ENCODE data around the gene AGBL2. TPM values are rescaled to one million over a fixed set of nuclear protein-coding genes. Genes with fewer than 3 reads are reported as not detected.

Gene AGBL2
- total RNA-seq, 1 experiment from 2014 or later: 1.8 TPM

GRCh38 chr11:47620836-47621378, 94.3 kb downstream of the AGBL2 start:
- no peak overlapping the region for H2AFZ ChIP-seq (ENCODE audit: low read length)
- DNase-seq (no peak), ATAC-seq (no peak)
- H3F3A ChIP-seq (ENCODE audit: low read length, unreplicated experiment): no peaks in the 10 kb centered on the region
- H3K4me1 ChIP-seq (ENCODE audit: insufficient read depth, low read length): peaks cover 3% of the 10 kb centered on the region; the same call in 1 of the 2 replicates
- H3K9me3 ChIP-seq (ENCODE audit: low read length): no peaks in the 10 kb centered on the region
- BruUV-seq (replicated peaks): no TSS peak
- H3K36me3 ChIP-seq (ENCODE audit: low read depth, low read length): peaks cover 37% of the 10 kb centered on the region; the same call in 1 of the 2 replicates
- no peaks in the 10 kb centered on the region for H3K9me2 ChIP-seq (replicated peaks; ENCODE audit: low read length)
- H3K4me2 ChIP-seq (ENCODE audit: low read length): no peak overlapping the region
- no peak overlapping the region for H3K27ac ChIP-seq (ENCODE audit: low read length)
- TF ChIP-seq EZH2 (IDR thresholded peaks at IDR 0.05; ENCODE audit: low read length, unreplicated experiment) (no peak), CTCF (conservative IDR thresholded peaks at IDR 0.05; ENCODE audit: low read depth, low read length) (no peak), EZH2phosphoT487 (IDR thresholded peaks at IDR 0.05; ENCODE audit: borderline replicate concordance, low read length) (no peak)
- no peaks in the 10 kb centered on the region for H3K27me3 ChIP-seq (ENCODE audit: low read length)
- ChIA-PET CTCF (no interaction called here), POLR2A (ENCODE audit: unreplicated experiment) (no interaction called here)
- H3K79me2 ChIP-seq (ENCODE audit: low read length): no peaks in the 10 kb centered on the region
- intact Hi-C loops (cut with micrococcal nuclease): no loop called here
- H3K4me3 ChIP-seq (ENCODE audit: low read length): no peak overlapping the region
- no peaks in the 10 kb centered on the region for H4K20me1 ChIP-seq (ENCODE audit: low read length)
- no peak overlapping the region for H3K9ac ChIP-seq (ENCODE audit: low read length)

DNA sequence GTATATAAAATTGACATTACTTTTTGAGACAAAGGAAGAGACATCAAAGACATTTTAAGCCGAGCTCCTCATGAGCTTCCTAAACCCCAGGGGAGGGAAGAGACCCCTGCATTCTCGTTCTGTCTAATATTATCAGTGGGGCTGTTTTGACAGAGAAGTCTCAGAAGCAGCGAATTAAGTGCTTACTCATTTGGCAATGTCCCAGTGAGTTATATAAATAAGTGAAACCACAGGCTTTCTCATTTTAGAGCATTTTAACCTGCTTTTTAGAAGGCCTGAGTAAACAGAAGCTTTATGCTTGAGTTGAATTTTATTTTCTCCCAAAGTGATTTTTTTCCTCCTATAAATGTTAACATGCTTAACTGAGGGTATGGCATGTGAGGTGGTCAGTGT, 97.8 kb downstream of the AGBL2 start:
- no peak overlapping the region for H2AFZ ChIP-seq (ENCODE audit: low read length)
- H3K36me3 ChIP-seq (ENCODE audit: low read depth, low read length): peaks cover 29% of the 10 kb centered on the region; the same call in 1 of the 2 replicates
- H3K4me1 ChIP-seq (ENCODE audit: insufficient read depth, low read length): peaks cover 3% of the 10 kb centered on the region; the same call in 1 of the 2 replicates
- ChIA-PET POLR2A (ENCODE audit: unreplicated experiment) (no interaction called here), CTCF (no interaction called here)
- no peaks in the 10 kb centered on the region for H4K20me1 ChIP-seq (ENCODE audit: low read length)
- TF ChIP-seq EZH2phosphoT487 (IDR thresholded peaks at IDR 0.05; ENCODE audit: borderline replicate concordance, low read length) (no peak), EZH2 (IDR thresholded peaks at IDR 0.05; ENCODE audit: low read length, unreplicated experiment) (no peak), CTCF (conservative IDR thresholded peaks at IDR 0.05; ENCODE audit: low read depth, low read length) (no peak)
- DNase-seq (peak; percentile 37), ATAC-seq (peak; percentile 63)
- H3K27ac ChIP-seq (ENCODE audit: low read length): no peak overlapping the region
- H3K9me3 ChIP-seq (ENCODE audit: low read length): no peaks in the 10 kb centered on the region
- no peaks in the 10 kb centered on the region for H3K9me2 ChIP-seq (replicated peaks; ENCODE audit: low read length)
- no peak overlapping the region for H3K4me2 ChIP-seq (ENCODE audit: low read length)
- BruUV-seq (replicated peaks): no TSS peak
- no peak overlapping the region for H3K4me3 ChIP-seq (ENCODE audit: low read length)
- no peak overlapping the region for H3K9ac ChIP-seq (ENCODE audit: low read length)
- no peaks in the 10 kb centered on the region for H3K79me2 ChIP-seq (ENCODE audit: low read length)
- intact Hi-C loops (cut with micrococcal nuclease): no loop called here
- no peaks in the 10 kb centered on the region for H3F3A ChIP-seq (ENCODE audit: low read length, unreplicated experiment)
- H3K27me3 ChIP-seq (ENCODE audit: low read length): no peaks in the 10 kb centered on the region

GRCh38 chr11:47616726-47617416, 98.3 kb downstream of the AGBL2 start:
- Histone ChIP-seq H3F3A (ENCODE audit: low read length, unreplicated experiment) (no peaks in the 10 kb centered on the region), H3K4me1 (ENCODE audit: insufficient read depth, low read length) (peaks cover 3% of the 10 kb centered on the region; the same call in 1 of the 2 replicates), H3K36me3 (ENCODE audit: low read depth, low read length) (peaks cover 25% of the 10 kb centered on the region; the same call in 1 of the 2 replicates), H3K27me3 (ENCODE audit: low read length) (no peaks in the 10 kb centered on the region), H3K79me2 (ENCODE audit: low read length) (no peaks in the 10 kb centered on the region), H3K9me2 (replicated peaks; ENCODE audit: low read length) (no peaks in the 10 kb centered on the region), H4K20me1 (ENCODE audit: low read length) (no peaks in the 10 kb centered on the region), H3K4me2 (ENCODE audit: low read length) (no peak overlapping the region), H3K9ac (ENCODE audit: low read length) (no peak overlapping the region), H3K4me3 (ENCODE audit: low read length) (no peak overlapping the region), H3K27ac (ENCODE audit: low read length) (no peak overlapping the region), H2AFZ (ENCODE audit: low read length) (no peak overlapping the region), H3K9me3 (ENCODE audit: low read length) (no peaks in the 10 kb centered on the region)
- TF ChIP-seq EZH2phosphoT487 (IDR thresholded peaks at IDR 0.05; ENCODE audit: borderline replicate concordance, low read length): no peak
- TF ChIP-seq CTCF (conservative IDR thresholded peaks at IDR 0.05; ENCODE audit: low read depth, low read length): peak; percentile 78
- no peak for TF ChIP-seq EZH2 (IDR thresholded peaks at IDR 0.05; ENCODE audit: low read length, unreplicated experiment)
- ChIA-PET CTCF (no interaction called here), POLR2A (ENCODE audit: unreplicated experiment) (no interaction called here)
- BruUV-seq (replicated peaks): no TSS peak
- peak; percentile 46 for DNase-seq
- intact Hi-C loops (cut with micrococcal nuclease): no loop called here
- ATAC-seq: peak; percentile 70
